HEK293 (cell line): ENCODE results near the gene USP30.

Experiments used
- AEBP2 ChIP-seq: fragments of 450-650 bp; formaldehyde crosslinking; IDR thresholded peaks from 2 replicates; pipeline ENCODE4 v1.5.1; 2016; ENCODE audit warnings: missing biosample characterization, missing genetic modification characterization, borderline replicate concordance
- CTCF ChIP-seq: fragments of 450-650 bp; formaldehyde crosslinking; IDR thresholded peaks from 2 replicates; pipeline ENCODE4 v1.5.1; 2016; ENCODE audit warnings: missing biosample characterization, missing genetic modification characterization
- ZNF311 ChIP-seq: fragments of 450-650 bp; formaldehyde crosslinking; IDR thresholded peaks from 2 replicates; pipeline ENCODE4 v1.5.1; 2017; ENCODE audit warnings: missing biosample characterization, missing genetic modification characterization, borderline replicate concordance

DNA sequence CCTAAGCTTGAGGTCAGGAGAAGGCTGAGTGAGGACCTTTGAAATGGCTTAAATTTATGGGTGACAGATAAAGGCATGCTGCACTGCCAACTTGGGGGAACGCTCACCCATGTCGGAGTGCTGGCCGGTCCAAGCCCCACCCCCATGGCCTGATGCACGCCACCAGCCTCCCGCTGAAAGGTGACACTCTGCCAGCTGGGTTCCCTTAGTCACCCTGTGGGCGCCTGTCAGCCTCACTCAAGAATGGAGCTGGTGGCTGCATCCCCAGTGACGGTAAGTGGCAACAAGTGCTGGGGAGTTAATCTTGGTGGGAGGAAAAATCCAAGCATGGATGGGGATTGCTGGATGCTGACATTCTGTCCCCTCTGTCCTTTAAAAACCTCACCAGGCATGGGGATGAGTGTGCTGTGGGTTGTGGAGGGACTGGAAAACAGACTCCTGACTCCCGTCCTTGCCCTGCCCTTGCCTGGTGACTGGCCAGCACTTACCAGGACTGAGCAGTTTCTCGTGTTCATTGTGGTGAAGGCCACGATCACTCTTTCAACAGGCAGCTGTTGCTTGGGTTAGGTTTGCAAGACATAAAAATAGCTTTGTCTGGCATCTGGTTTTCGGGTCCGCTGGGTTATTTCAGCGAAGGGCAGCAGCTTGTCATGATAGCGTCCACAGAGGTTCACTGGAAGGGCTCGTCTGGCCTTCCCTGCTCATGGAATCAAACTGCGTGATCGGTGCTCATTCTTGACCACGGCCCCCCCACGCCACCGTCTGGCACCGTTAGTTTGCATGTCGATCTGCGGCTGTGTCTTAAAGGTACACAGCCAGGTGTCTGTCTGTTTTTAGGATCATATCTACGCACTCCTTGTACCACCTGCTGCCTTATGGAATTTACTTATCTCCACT, 79.0 kb downstream of the USP30 start:
- TF ChIP-seq CTCF (tag by site-specific recombination): no peak
- no peak for TF ChIP-seq AEBP2 (tag by site-specific recombination)
- TF ChIP-seq ZNF311 (tag by site-specific recombination): no peak
